NT2/D1 (cell line): Measurements from ENCODE around the gene TSPAN5.

Source experiments
- SUZ12 ChIP-seq: IDR thresholded peaks from 2 replicates; pipeline ENCODE4 v1.6.1; 2011; ENCODE audit not compliant: insufficient read length, insufficient read depth; ENCODE audit errors: extremely low read depth
- YY1 ChIP-seq: IDR thresholded peaks from 2 replicates; pipeline ENCODE4 v1.6.1; 2011; ENCODE audit not compliant: insufficient read length, insufficient read depth
- ZNF274 ChIP-seq: IDR thresholded peaks from 2 replicates; pipeline ENCODE4 v1.6.1; 2011; ENCODE audit warnings: mild to moderate bottlenecking, low read depth, low read length

DNA sequence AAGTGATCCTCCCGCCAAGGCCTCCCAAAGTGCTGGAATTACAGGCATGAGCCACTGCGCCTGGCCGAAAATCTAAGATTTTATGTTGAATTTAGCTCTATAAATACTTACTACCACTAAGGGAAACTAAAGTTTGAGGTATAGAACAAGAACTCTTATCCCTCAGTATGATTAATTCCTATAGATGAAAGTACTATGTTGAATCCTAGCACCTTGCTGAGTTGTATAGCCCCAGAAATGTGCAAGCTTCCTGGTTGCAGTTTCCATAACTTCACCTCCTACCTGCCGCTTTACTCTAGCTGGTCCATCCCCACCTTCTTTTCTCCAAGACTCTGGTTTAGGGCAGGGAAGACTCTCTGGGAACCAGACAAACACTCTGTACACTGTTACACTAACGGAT is 11.8 kb upstream of the TSPAN5 start:
- no peak for TF ChIP-seq ZNF274
- no peak for TF ChIP-seq YY1
- TF ChIP-seq SUZ12, result no peak
